Tibial nerve (tissue), 4 donors: Measurements from ENCODE around the gene EN2. TPM values are rescaled to one million over a fixed set of nuclear protein-coding genes. Genes with fewer than 3 reads are reported as not detected.

ENCODE experiments used
- DNase-seq, 2 donors: peaks; one replicate each; pipeline ENCODE4 v3.0.0-alpha.2; 2019; ENCODE audit warnings: low spot score in 2 of 2
- H3K27ac ChIP-seq, 4 donors: fragments of 200-600 bp; sonication (generic) in 3 of 4; one replicate each; pipeline ENCODE4 v1.5.1; 2017 to 2019; ENCODE audit warnings: mild to moderate bottlenecking in 1 of 4
- H3K27me3 ChIP-seq, 2 donors: fragments of 200-600 bp; sonication (generic) in 1 of 2; one replicate each; pipeline versions ENCODE4 v1.5.1 to v1.6.0; 2017 to 2019
- H3K36me3 ChIP-seq, 3 donors: fragments of 200-600 bp; sonication (generic); one replicate each; pipeline ENCODE4 v1.5.1; 2018 to 2019
- H3K4me1 ChIP-seq, 4 donors: fragments of 200-600 bp; sonication (generic) in 3 of 4; one replicate each; pipeline ENCODE4 v1.5.1; 2017 to 2019
- H3K4me3 ChIP-seq, 4 donors: fragments of 200-600 bp; sonication (generic) in 3 of 4; one replicate each; pipeline ENCODE4 v1.5.1; 2017 to 2019; ENCODE audit warnings: mild to moderate bottlenecking in 1 of 4, moderate library complexity in 1 of 4
- H3K9me3 ChIP-seq, 4 donors: fragments of 200-600 bp; sonication (generic) in 3 of 4; one replicate each; pipeline ENCODE4 v1.5.1; 2017 to 2019
- CTCF ChIP-seq, 5 experiments: fragments of 200-600 bp in 3 of 5; fragments of 450-650 bp in 2 of 5; sonication (generic) in 3 of 5; IDR thresholded peaks; one replicate each; pipeline ENCODE4 v1.5.1; 2016 to 2019; ENCODE audit warnings: antibody characterized with exemption in 5 of 5, mild to moderate bottlenecking in 3 of 5, moderate library complexity in 2 of 5
- EP300 ChIP-seq, 2 donors: sonication (generic); formaldehyde crosslinking; IDR thresholded peaks; one replicate each; pipeline ENCODE4 v1.6.1; 2017; ENCODE audit warnings: antibody characterized with exemption in 2 of 2, mild to moderate bottlenecking in 1 of 2
- POLR2A ChIP-seq, 2 donors: fragments of 450-650 bp; IDR thresholded peaks; one replicate each; pipeline ENCODE4 v1.6.1; 2017; ENCODE audit warnings: antibody characterized with exemption in 2 of 2, mild to moderate bottlenecking in 2 of 2, moderate library complexity in 2 of 2
- WGBS, 2 donors: methylation state at CpG; one replicate each; pipeline ENCODE4 v1.1.5; 2018; 5-methylcytosine and 5-hydroxymethylcytosine counted together
- total RNA-seq, 4 donors: library from RNA; depleted of rRNA; stranded (reverse); fragments of >200 nt; gene quantifications; one replicate each; pipeline ENCODE4 v1.1.0, GENCODE V29; 2016

The EN2 gene
- total RNA-seq, 4 donors from 2014 or later = under 0.01 to 0.98 TPM; not detected in 2

- Histone ChIP-seq H3K9me3 (no peaks in the 10 kb centered on the region), H3K4me3 (no peak overlapping the region), H3K36me3 (no peaks in the 10 kb centered on the region), H3K27ac (no peak overlapping the region), H3K27me3 (peaks cover 0 to 14% of the 10 kb centered on the region in 2 donors), H3K4me1 (no peaks in the 10 kb centered on the region)
- 83 to 86% methylated on average over 15 of the region's 16 CpGs for WGBS, 2 donors
- TF ChIP-seq EP300 (IDR thresholded peaks at IDR 0.05) = no peak
- TF ChIP-seq POLR2A (IDR thresholded peaks at IDR 0.05) = no peak
- TF ChIP-seq CTCF (IDR thresholded peaks at IDR 0.05) = no peak
- DNase-seq = no peak
Observed at GRCh38 chr7:155418941-155419755, 38.8 kb upstream of the EN2 start.

GRCh38 chr7:155420116-155420515 is 37.8 kb upstream of the EN2 start:
- Histone ChIP-seq H3K27me3 (peaks cover 0 to 14% of the 10 kb centered on the region in 2 donors), H3K4me1 (no peaks in the 10 kb centered on the region), H3K9me3 (no peaks in the 10 kb centered on the region), H3K27ac (no peak overlapping the region), H3K36me3 (no peaks in the 10 kb centered on the region), H3K4me3 (no peak overlapping the region)
- TF ChIP-seq POLR2A (IDR thresholded peaks at IDR 0.05) = no peak
- no peak for TF ChIP-seq EP300 (IDR thresholded peaks at IDR 0.05)
- no peak for TF ChIP-seq CTCF (IDR thresholded peaks at IDR 0.05)
- 72 to 84% methylated on average over 8 of the region's 8 CpGs for WGBS, 2 donors
- no peak for DNase-seq

GRCh38 chr7:155422151-155422550 is 35.8 kb upstream of the EN2 start:
- Histone ChIP-seq H3K36me3 (no peaks in the 10 kb centered on the region), H3K9me3 (no peaks in the 10 kb centered on the region), H3K27ac (no peak overlapping the region), H3K4me3 (no peak overlapping the region), H3K4me1 (no peaks in the 10 kb centered on the region), H3K27me3 (peaks cover 0 to 14% of the 10 kb centered on the region in 2 donors)
- no peak for TF ChIP-seq CTCF (IDR thresholded peaks at IDR 0.05)
- TF ChIP-seq POLR2A (IDR thresholded peaks at IDR 0.05) = no peak
- TF ChIP-seq EP300 (IDR thresholded peaks at IDR 0.05) = no peak
- DNase-seq = no peak
- 63 to 67% methylated on average over 10 of the region's 10 CpGs for WGBS, 2 donors

GRCh38 chr7:155422599-155423336 is 35.2 kb upstream of the EN2 start:
- DNase-seq = no peak
- 71 to 72% methylated on average over 17 to 19 of the region's 19 CpGs for WGBS, 2 donors
- Histone ChIP-seq H3K27ac (no peak overlapping the region), H3K4me3 (no peak overlapping the region), H3K4me1 (no peaks in the 10 kb centered on the region), H3K9me3 (no peaks in the 10 kb centered on the region), H3K36me3 (no peaks in the 10 kb centered on the region), H3K27me3 (peaks cover 0 to 13% of the 10 kb centered on the region in 2 donors)
- TF ChIP-seq EP300 (IDR thresholded peaks at IDR 0.05) (no peak), CTCF (IDR thresholded peaks at IDR 0.05) (no peak), POLR2A (IDR thresholded peaks at IDR 0.05) (no peak)
